Spinal cord (tissue), 10 donors: ENCODE data around the gene STIM2. TPM values are rescaled to one million over a fixed set of nuclear protein-coding genes. Genes with fewer than 3 reads are reported as not detected.

Experiments
- DNase-seq, 6 donors: peaks; one replicate each; pipeline versions ENCODE4 v3.0.0 to v3.0.0-alpha.2; 2013 to 2015; ENCODE audit warnings: low spot score in 6 of 6, low read depth in 4 of 6
- H3K27ac ChIP-seq: one replicate; pipeline ENCODE4 v1.5.1; 2013; ENCODE audit warnings: low read depth, low read length, control low read depth
- H3K27me3 ChIP-seq: one replicate; pipeline ENCODE4 v1.6.1; 2013; ENCODE audit warnings: low read length; ENCODE audit not compliant: control insufficient read depth, insufficient read depth
- H3K36me3 ChIP-seq: one replicate; pipeline ENCODE4 v1.6.1; 2013; ENCODE audit warnings: low read length; ENCODE audit not compliant: control insufficient read depth, insufficient read depth
- H3K4me1 ChIP-seq: one replicate; pipeline ENCODE4 v1.6.1; 2013; ENCODE audit warnings: low read length; ENCODE audit not compliant: control insufficient read depth, insufficient read depth
- H3K4me3 ChIP-seq: one replicate; pipeline ENCODE4 v1.5.1; 2013; ENCODE audit warnings: low read depth, low read length, control low read depth
- H3K9me3 ChIP-seq: one replicate; pipeline ENCODE4 v1.6.1; 2013; ENCODE audit warnings: low read length; ENCODE audit not compliant: control insufficient read depth, insufficient read depth
- WGBS: methylation state at CpG from one replicate; pipeline ENCODE4 v1.1.5; 2013; ENCODE audit warnings: missing lambda C conversion rate; ENCODE audit not compliant: insufficient coverage; 5-methylcytosine and 5-hydroxymethylcytosine counted together
- polyA plus RNA-seq, 2 donors: library from polyadenylated mRNA; unstranded; fragments of 120-200 nt; gene quantifications; one replicate each; pipeline ENCODE4 v1.2.1, GENCODE V29; 2013; ENCODE audit not compliant: insufficient read length in 2 of 2
- total RNA-seq, 2 donors: library from RNA; depleted of rRNA in 1 of 2; stranded (reverse); fragments of 120-200 nt in 1 of 2; fragments of >200 nt in 1 of 2; gene quantifications; one replicate each; pipeline versions ENCODE4 v1.2.3 to v1.2.4, GENCODE V29; 2013 to 2014
- donor health status: healthy.

STIM2 gene
- total and polyA plus RNA-seq, 4 donors = 27.3 to 69.5 (median 44.2) TPM

- no peaks in the 10 kb centered on the region for H3K36me3 ChIP-seq
- no peak overlapping the region for H3K27ac ChIP-seq
- peaks cover 3% of the 10 kb centered on the region for H3K4me1 ChIP-seq
- H3K9me3 ChIP-seq = peaks cover 2% of the 10 kb centered on the region
- DNase-seq = no peak
- H3K27me3 ChIP-seq = no peaks in the 10 kb centered on the region
- H3K4me3 ChIP-seq = no peak overlapping the region
- WGBS = no CpG with 5 or more reads among the region's 3 CpGs
Observed at GRCh38 chr4:26877406-26877805, 16.8 kb downstream of the STIM2 start.

GRCh38 chr4:26877961-26878360 is 17.3 kb downstream of the STIM2 start:
- WGBS = no CpG with 5 or more reads among the region's 3 CpGs
- Histone ChIP-seq H3K9me3 (peaks cover 2% of the 10 kb centered on the region), H3K36me3 (no peaks in the 10 kb centered on the region), H3K4me3 (no peak overlapping the region), H3K27me3 (no peaks in the 10 kb centered on the region), H3K27ac (no peak overlapping the region), H3K4me1 (peaks cover 3% of the 10 kb centered on the region)
- DNase-seq = no peak

GRCh38 chr4:26878794-26879391 is 18.3 kb downstream of the STIM2 start:
- H3K4me3 ChIP-seq = no peak overlapping the region
- DNase-seq = no peak
- H3K27me3 ChIP-seq = no peaks in the 10 kb centered on the region
- WGBS = no CpG with 5 or more reads among the region's 5 CpGs
- H3K27ac ChIP-seq = no peak overlapping the region
- no peaks in the 10 kb centered on the region for H3K36me3 ChIP-seq
- H3K9me3 ChIP-seq = peaks cover 2% of the 10 kb centered on the region
- H3K4me1 ChIP-seq = peaks cover 3% of the 10 kb centered on the region

GRCh38 chr4:26879805-26880204 is 19.2 kb downstream of the STIM2 start:
- no peak overlapping the region for H3K4me3 ChIP-seq
- peaks cover 2% of the 10 kb centered on the region for H3K9me3 ChIP-seq
- 78% methylated on average over 1 of the region's 2 CpGs for WGBS
- H3K27me3 ChIP-seq = no peaks in the 10 kb centered on the region
- peaks cover 3% of the 10 kb centered on the region for H3K4me1 ChIP-seq
- no peak for DNase-seq
- H3K27ac ChIP-seq = no peak overlapping the region
- no peaks in the 10 kb centered on the region for H3K36me3 ChIP-seq

- WGBS = no CpG with 5 or more reads among the region's 2 CpGs
- Histone ChIP-seq H3K4me1 (peaks cover 3% of the 10 kb centered on the region), H3K27ac (no peak overlapping the region), H3K9me3 (no peaks in the 10 kb centered on the region), H3K4me3 (no peak overlapping the region), H3K36me3 (no peaks in the 10 kb centered on the region), H3K27me3 (no peaks in the 10 kb centered on the region)
- no peak for DNase-seq
Observed at GRCh38 chr4:26884026-26884425, 23.4 kb downstream of the STIM2 start.

GRCh38 chr4:26884486-26884988 is 23.9 kb downstream of the STIM2 start:
- no peaks in the 10 kb centered on the region for H3K27me3 ChIP-seq
- no CpG with 5 or more reads among the region's 5 CpGs for WGBS
- no peaks in the 10 kb centered on the region for H3K9me3 ChIP-seq
- H3K4me3 ChIP-seq = no peak overlapping the region
- no peak overlapping the region for H3K27ac ChIP-seq
- peaks cover 3% of the 10 kb centered on the region for H3K4me1 ChIP-seq
- H3K36me3 ChIP-seq = no peaks in the 10 kb centered on the region
- no peak for DNase-seq

- no peaks in the 10 kb centered on the region for H3K9me3 ChIP-seq
- DNase-seq = no peak
- H3K36me3 ChIP-seq = no peaks in the 10 kb centered on the region
- H3K27ac ChIP-seq = no peak overlapping the region
- H3K4me1 ChIP-seq = peaks cover 3% of the 10 kb centered on the region
- no CpG with 5 or more reads among the region's 2 CpGs for WGBS
- no peaks in the 10 kb centered on the region for H3K27me3 ChIP-seq
- no peak overlapping the region for H3K4me3 ChIP-seq
Observed at GRCh38 chr4:26885912-26886274, 25.3 kb downstream of the STIM2 start.

- H3K9me3 ChIP-seq = no peaks in the 10 kb centered on the region
- no CpG with 5 or more reads among the region's 3 CpGs for WGBS
- H3K4me3 ChIP-seq = no peak overlapping the region
- no peaks in the 10 kb centered on the region for H3K27me3 ChIP-seq
- H3K27ac ChIP-seq = no peak overlapping the region
- no peak for DNase-seq
- H3K4me1 ChIP-seq = peaks cover 3% of the 10 kb centered on the region
- no peaks in the 10 kb centered on the region for H3K36me3 ChIP-seq
Observed at GRCh38 chr4:26887143-26887542, 26.5 kb downstream of the STIM2 start.

GRCh38 chr4:26887809-26888208 is 27.2 kb downstream of the STIM2 start:
- Histone ChIP-seq H3K9me3 (no peaks in the 10 kb centered on the region), H3K27me3 (no peaks in the 10 kb centered on the region)

GRCh38 chr4:26889356-26889755 is 28.7 kb downstream of the STIM2 start:
- Histone ChIP-seq H3K27ac (no peak overlapping the region), H3K4me1 (no peaks in the 10 kb centered on the region), H3K9me3 (no peaks in the 10 kb centered on the region), H3K36me3 (no peaks in the 10 kb centered on the region), H3K27me3 (no peaks in the 10 kb centered on the region), H3K4me3 (no peak overlapping the region)
- DNase-seq = no peak
- WGBS = 89% methylated on average over 1 of the region's 3 CpGs

More at GRCh38 chr4:26887809-26888208, 27.2 kb downstream of the STIM2 start:
- H3K4me1 ChIP-seq = no peaks in the 10 kb centered on the region
- H3K36me3 ChIP-seq = no peaks in the 10 kb centered on the region
- H3K27ac ChIP-seq = no peak overlapping the region
- H3K4me3 ChIP-seq = no peak overlapping the region
- WGBS = no CpG with 5 or more reads among the region's 2 CpGs
- DNase-seq = no peak
